Sigmoid colon (tissue), 4 donors: ENCODE measurements around the gene CDC34.

Experiments
- EP300 ChIP-seq, 4 donors: sonication (generic); formaldehyde crosslinking; IDR thresholded peaks; one replicate each; pipeline ENCODE4 v1.6.1; 2017; ENCODE audit warnings: antibody characterized with exemption in 4 of 4
- POLR2A ChIP-seq, 2 donors: fragments of 450-650 bp; IDR thresholded peaks; one replicate each; pipeline ENCODE4 v1.6.1; 2016; ENCODE audit warnings: antibody characterized with exemption in 2 of 2, mild to moderate bottlenecking in 2 of 2, moderate library complexity in 2 of 2
- POLR2AphosphoS5 ChIP-seq, 4 donors: sonication (generic); formaldehyde crosslinking; IDR thresholded peaks; one replicate each; pipeline ENCODE4 v1.6.1; 2017; ENCODE audit warnings: antibody characterized with exemption in 4 of 4
- TF ChIP-seq, protein P1 (sequence below), 4 experiments: fragments of 450-650 bp in 3 of 4; fragments of 200-600 bp in 1 of 4; IDR thresholded peaks; one replicate each; pipeline ENCODE4 v1.5.1; 2016 to 2019; ENCODE audit warnings: antibody characterized with exemption in 4 of 4, mild to moderate bottlenecking in 3 of 4, moderate library complexity in 2 of 4

DNA sequence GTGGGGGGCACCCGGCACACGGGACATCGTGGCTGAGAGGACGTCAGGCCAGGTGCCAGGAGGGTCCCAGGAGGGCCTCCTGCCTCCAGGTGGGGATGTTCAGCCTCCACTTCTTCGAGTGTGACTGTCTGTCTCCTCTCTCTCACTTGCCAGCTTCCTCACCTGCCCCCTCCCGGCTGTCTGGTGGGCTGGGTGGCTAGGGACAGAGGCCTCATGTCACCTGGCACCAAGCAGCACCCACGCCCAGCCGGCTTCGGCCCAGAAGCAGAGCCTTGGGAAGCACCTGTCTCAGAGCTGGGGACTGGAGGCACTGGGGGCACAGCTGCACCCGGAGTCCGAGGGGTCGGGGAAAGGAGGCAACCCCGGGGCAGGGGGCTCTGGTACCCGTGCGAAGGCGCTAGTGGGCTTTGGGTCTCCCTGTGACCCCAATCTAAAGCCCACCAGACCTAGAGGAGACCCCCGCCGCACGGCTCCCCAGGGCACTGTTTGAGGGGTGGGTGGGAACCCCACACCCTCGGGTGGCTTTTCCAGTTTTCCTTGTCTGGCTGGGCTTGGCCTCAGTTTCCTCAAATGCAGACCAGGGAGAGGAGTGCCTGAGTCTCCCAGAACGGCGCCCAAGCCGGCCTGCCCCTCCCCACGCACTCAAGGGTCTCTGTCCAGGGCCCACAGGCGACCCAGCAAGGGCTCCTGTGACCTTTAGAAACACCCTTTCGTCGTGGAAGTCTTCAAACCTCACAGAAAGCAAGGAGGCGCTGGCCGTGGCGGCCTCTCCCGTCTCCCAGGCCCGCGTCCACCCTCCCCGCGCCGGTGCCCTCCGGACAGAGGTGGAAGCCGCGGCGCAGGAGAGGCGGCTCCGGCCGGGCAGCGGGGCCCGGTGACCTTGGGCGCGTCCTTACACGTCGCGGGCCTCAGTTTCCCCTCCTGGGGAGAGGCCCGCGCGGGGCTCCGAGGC is 57.5 kb downstream of the CDC34 start:
- TF ChIP-seq, protein P1, sequence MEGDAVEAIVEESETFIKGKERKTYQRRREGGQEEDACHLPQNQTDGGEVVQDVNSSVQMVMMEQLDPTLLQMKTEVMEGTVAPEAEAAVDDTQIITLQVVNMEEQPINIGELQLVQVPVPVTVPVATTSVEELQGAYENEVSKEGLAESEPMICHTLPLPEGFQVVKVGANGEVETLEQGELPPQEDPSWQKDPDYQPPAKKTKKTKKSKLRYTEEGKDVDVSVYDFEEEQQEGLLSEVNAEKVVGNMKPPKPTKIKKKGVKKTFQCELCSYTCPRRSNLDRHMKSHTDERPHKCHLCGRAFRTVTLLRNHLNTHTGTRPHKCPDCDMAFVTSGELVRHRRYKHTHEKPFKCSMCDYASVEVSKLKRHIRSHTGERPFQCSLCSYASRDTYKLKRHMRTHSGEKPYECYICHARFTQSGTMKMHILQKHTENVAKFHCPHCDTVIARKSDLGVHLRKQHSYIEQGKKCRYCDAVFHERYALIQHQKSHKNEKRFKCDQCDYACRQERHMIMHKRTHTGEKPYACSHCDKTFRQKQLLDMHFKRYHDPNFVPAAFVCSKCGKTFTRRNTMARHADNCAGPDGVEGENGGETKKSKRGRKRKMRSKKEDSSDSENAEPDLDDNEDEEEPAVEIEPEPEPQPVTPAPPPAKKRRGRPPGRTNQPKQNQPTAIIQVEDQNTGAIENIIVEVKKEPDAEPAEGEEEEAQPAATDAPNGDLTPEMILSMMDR (IDR thresholded peaks at IDR 0.05), result no peak
- no peak for TF ChIP-seq EP300 (IDR thresholded peaks at IDR 0.05)
- no peak for TF ChIP-seq POLR2A (IDR thresholded peaks at IDR 0.05)
- no peak for TF ChIP-seq POLR2AphosphoS5 (IDR thresholded peaks at IDR 0.05)
